HG02973 (cell line): Measurements from ENCODE around the gene GPR152.
"Not testable (repeated sequence)": the region's sequence is repeated elsewhere in the genome, so short reads cannot be mapped to it uniquely, and the experiment has no call there.

Source experiments
- ATAC-seq: cut with Tn5 transposase; IDR thresholded peaks from one replicate; pipeline ENCODE4 v1.9.1; 2021; ENCODE audit warnings: moderate library complexity; ENCODE audit not compliant: unreplicated experiment

Gene GPR152

DNA sequence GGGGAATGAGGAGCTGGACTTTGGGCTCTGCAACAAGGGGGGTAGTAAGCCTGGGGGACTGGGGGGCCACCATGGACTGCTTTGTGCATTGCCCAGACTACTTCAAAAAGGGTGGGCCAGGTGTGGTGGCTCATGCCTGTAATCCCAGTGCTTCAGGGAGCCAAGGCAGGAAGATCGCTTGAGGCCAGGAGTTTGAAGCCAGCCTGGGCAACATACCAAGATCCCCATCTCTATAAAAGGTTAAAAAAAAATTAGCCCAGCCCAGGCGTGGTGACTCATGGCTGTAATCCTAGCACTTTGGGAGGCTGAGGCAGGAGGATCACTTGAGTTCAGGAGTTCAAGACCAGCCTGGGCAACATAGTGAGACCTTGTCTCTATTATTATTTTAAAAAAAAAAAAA is 13.0 kb upstream of the GPR152 start:
- ATAC-seq, result not testable (repeated sequence)

GRCh38 chr11:67465189-67465510 is 12.6 kb upstream of the GPR152 start:
- no peak for ATAC-seq

GRCh38 chr11:67464411-67465188 is 12.1 kb upstream of the GPR152 start:
- ATAC-seq, result peak; percentile 40

- ATAC-seq, result no peak
These were observed 11.3 kb upstream of the GPR152 start for GRCh38 chr11:67463680-67464410.

DNA sequence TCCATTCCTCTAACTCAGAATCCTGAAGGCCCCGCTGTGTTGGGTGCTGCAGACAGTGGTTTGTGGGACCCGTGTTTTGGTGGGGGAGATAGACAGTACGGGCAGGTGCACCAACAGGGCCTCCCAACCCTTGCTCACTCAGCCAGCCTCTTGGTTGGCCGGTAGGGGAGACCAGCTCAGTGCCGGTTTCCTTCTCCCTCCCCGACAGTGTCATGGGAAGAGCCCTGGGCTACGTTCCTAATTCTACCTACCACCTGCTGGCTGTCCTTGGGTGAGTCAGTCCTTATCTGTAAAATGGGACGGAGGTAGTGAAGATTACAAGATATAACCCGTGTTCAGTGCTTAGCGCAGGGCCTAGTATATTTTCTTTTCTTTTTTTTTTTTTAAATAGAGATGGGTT is 10.7 kb upstream of the GPR152 start:
- no peak for ATAC-seq

DNA sequence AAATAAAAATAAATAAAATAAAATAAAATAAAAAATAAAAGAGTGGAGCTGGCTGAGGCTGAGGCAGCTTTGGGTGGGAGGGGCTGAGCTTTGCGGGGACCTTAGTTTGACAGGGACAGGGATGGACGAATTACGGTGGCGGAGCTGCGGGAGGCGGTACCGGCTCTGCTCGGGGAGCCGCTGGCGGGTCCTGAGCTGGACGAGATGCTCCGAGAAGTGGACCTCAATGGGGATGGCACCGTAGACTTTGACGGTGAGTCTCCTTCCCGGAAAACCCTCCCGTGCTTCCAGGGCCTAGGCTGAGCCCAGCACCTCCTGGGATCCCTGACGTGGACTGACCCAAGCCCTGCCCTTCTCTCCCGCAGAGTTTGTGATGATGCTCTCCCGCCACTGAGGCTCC is 5.7 kb upstream of the GPR152 start:
- no peak for ATAC-seq

DNA sequence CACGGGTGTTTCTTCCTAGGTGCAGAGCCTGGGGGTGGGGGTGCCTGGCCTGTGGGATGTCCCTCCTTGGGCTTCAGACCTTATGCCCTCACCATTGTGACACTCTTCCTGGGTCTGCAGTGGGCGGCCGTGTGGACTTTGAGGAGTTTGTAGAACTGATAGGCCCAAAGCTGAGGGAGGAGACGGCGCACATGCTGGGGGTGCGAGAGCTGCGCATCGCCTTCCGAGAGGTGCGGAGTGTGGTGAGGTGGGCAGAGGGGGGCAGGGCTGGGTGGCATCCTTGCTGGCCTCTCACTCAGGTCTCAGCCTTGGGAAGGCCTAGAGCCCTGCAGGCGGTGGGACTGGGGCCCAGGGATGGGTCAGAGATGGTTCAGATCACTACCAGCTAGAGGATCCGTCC is 4.9 kb upstream of the GPR152 start:
- no peak for ATAC-seq

- ATAC-seq, result no peak
These were observed 3.7 kb upstream of the GPR152 start for GRCh38 chr11:67456068-67456705.

- ATAC-seq, result no peak
These were observed 2.5 kb upstream of the GPR152 start, which contains the start of gene CABP4 for GRCh38 chr11:67455054-67455453. TSS of gene CABP4 (plus strand) at chr11:67455354. CDS start at chr11:67455424, 70 bp downstream.

DNA sequence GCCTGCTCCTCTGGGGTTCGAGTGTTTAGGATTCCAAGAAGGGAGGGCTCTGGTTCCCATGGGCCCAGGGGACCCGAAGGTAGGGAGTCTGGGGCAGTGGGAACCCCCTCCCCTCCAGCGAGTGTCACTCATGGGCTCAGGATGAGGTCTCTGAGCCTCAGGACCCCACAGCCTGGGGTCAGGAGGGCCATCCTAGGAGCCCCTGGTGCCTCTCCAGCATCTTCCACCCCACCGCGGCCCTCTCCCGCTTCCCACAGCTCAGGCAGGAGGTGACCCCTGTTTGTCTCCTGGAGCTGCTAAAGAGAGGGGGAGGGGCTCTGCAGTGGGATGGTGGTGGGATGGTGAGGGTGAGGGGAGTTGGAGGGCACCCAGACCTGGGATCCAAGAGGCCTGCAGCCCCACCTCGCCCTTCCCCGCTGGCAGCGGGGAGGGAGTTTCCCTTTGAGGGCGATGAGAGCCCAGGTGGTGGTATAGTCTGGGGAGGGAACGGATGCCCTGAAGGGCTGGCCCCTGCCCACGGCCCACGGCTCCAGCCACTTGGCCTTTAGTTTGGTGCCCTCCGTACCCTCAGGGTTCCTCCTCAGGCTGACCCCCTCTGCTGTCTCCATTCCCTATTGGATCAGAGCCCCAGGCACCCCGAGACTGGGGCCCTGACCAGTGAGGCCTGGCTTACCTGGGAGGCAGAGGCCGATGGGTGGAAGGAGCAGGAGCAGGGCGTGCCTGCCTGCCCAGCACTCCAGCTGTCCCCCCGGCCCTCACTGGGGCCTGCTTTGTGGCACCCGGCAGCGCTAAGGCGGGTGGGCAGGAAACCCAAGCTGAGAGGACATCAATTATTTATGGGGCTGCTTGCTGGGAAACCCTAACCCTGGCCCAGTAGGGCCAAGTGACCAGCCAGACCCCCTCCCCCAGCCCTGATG is 1.5 kb upstream of the GPR152 start:
- no peak for ATAC-seq

DNA sequence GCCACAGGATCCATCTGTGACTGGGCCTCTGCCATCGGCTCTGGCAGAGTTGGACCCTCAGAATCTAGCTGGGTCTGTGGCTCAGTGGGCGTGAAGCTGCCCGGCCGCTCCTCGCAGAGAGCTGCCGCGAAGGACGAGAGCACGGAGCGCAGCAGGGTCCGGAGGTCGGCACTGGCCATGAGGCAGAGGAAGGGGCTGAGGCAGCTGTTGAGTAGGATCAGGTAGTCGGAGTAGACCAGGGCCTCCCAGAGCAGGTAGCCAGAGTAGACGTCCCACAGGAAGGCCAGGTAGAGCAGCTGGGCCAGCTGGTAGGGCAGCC is 912 bp downstream of the GPR152 start:
- ATAC-seq, result no peak

DNA sequence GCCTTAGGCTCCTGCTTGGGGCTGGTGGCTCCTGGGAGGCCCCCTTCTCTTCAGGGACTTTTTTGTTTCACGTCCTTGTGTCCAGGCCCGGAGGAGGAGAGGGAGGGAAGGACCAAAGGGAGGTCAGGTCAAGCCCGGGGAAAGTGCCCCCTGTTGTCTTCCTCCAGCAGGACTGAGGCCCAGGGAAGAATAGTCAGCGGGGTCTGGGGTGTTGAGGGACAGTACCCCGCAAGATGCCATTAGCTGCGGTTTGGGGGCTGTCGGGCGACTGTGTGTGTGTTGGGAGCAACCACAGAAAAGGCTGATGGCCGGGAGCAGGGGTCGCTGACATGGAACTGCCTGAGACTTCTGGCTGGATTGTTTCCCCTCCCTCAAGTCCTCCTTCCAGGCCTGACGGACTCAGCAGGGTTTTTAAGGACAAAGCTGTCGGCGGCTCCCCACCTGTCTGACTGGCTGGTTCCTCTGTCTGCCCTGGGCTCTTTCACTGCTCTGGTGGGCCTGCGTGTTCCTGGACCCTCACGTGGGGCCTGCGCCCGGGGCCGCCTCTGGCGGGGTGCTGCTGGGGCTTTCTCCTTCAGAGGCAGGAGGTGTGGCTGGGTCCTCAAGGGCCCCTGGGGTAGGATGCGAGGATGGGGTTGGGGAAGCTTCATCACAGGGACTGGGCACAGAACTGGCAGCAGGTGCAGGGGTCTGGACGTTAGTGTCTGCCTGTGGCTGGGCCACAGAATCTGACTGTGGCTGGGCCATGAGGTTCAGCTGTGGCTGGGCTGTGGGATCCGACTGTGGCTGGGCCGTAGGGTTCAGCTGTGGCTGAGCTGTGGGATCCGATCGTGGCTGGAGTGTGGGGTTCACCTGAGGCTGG is 1.5 kb downstream of the GPR152 start:
- ATAC-seq, result no peak

DNA sequence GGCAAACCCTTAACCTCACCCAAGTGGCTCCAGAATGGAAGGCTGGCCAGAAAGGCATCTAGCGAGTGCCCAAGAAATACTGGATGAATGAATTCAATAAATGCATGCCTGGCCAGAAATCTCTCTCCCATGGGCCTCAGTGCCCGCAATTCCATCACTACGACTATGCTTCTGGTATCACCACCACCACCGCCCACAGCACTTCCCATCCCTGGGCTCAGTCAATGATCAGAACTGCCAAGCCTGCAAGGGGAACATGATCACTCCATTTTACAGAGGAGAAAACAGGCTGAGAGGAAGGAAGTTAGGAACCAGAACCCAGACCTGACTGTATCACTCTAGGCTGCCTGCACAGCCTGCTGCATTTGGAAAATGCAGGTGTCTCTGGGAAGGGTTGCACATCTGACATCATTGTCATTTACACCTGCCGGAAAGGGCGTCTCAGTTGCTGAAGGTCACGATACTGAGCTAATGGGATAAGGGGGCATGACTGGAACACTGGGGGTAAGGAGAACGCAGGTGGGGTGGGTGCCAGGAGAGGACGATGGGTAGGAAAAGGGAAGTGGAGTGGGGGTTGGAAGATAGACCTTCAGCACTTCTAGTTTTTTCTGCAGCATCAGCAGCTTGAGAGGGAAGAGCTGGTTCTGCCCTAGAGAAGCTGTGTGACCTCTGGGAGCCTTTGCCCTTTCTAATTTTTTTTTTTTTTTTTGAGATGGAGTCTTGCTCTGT is 3.2 kb downstream of the GPR152 start:
- no peak for ATAC-seq

GRCh38 chr11:67448220-67448609 is 4.3 kb downstream of the GPR152 start:
- ATAC-seq, result no peak

GRCh38 chr11:67445515-67445914 is 7.0 kb downstream of the GPR152 start:
- no peak for ATAC-seq

DNA sequence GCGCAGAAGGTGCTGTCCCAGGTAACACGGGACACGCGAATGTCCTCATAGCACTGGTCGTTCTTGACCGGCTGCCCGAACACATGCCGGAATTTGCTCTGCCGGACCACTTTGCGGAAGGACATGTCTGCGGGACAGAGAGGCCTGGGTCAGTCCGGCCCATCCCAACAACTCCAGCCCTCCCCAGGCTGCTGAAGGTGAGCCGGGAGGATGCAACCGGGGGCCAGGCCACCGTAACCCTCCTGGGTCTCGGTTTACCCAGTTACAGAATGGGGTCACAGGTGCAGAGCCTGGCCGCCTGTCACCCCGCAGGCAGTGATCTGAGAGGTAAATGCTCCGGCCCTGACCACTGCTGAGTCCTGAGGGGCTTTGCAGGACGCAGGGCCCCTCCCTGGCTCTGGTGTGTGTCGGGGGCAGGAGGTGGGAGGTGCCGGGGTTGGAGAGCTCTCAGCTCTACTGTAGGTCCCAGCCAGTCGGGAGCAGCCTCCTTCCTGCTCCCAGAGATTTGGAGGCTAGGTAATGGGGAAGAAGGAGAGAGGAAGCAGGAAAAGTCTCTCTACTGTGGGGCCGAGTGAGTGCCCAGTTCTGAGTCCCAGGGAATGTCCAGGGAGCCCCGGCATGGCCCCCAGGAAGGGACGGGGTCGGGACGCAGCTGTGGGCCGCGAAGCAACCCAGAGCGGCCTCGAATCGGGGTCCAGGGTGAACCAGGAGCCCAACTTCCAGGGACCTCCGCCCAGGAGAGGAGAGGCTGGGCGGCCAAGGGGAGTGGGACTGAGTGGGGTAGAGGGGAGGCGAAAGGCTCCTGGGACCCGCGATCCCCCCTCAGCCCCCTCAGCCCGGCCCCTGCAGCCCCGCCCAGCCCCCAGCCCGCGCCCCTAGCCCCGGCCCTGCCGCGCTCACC is 9.8 kb downstream of the GPR152 start:
- ATAC-seq, result no peak

DNA sequence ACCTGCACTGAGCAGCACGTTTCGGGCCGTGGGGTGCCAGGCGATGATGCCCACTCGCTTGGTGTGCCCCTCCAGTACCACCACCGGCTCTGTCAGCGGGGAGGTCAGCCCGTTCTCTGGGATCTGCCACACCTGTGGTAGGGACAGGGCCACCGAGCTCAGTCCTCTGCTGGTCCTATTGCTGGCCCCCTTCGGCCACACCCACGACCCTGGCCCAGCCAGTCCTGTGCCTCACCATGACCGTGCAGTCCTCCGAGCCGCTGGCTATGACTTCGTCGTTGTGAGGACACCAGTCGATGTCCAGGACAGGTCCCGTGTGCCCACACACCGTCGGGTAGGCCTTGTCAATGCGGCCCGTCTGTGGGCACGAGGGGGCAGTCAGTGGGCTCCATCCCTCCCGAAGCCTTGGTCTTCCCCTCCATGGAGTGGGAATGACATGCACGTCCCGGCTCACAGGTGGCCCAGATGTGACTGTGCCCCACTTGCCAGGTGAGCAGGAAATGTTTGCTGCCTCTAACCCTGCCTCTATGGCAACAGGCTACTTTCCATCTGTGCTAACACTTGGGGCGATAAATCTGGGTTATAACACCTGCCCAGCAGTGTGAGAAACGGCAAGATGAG is 10.7 kb downstream of the GPR152 start:
- no peak for ATAC-seq

- no peak for ATAC-seq
These were observed 11.4 kb downstream of the GPR152 start for GRCh38 chr11:67441098-67441563.
